ENCODE results near the gene AP2A2. TPM values are rescaled to one million over a fixed set of nuclear protein-coding genes. Genes with fewer than 3 reads are reported as not detected.

AP2A2 gene
- total RNA-seq (2021) (47.1 to 52.3 TPM (median 51.0 TPM) in 3 replicates), Bru-seq, nascent RNA (percentile 61 among the genes with signal in this experiment)
- long read RNA-seq, experiment 1, full-length matches to known transcripts, result 100 of 162 reads
- long read RNA-seq, experiment 1, partial matches to known transcripts, result 25 of 162 reads
- long read RNA-seq, experiment 1, other reads (novel, unspliced or antisense), result 37 of 162 reads
- long read RNA-seq, experiment 2, partial matches to known transcripts, result 27 of 61 reads
- long read RNA-seq, experiment 2, other reads (novel, unspliced or antisense), result 34 of 61 reads
- long read RNA-seq, experiment 3, partial matches to known transcripts, result 2 of 3 reads
- long read RNA-seq, experiment 3, other reads (novel, unspliced or antisense), result 1 of 3 reads

GRCh38 chr11:925496-926301 lies at the start of gene AP2A2:
Gene AP2A2, plus strand, starts transcription at chr11:925870. Its CDS starts 152 bp downstream, at chr11:926022.
- H3K4me1 Mint-ChIP-seq, result peaks cover 14% of the 10 kb centered on the region
- H3K9me3 Mint-ChIP-seq, result no peaks in the 10 kb centered on the region
- DNase-seq (ENCODE audit: low spot score) (peak; percentile 87), ATAC-seq (peak; percentile 67)
- peak within 1 kb of the TSS; percentile 84 for H3K4me3 Mint-ChIP-seq
- POLR2A ChIA-PET, result interaction anchor here (0.9 to 1.1 kb wide), 3 partner anchors 14 to 69 kb away, joined by 3 to 4 read pairs (median 4); no protein-coding TSS in a partner anchor
- CTCF ChIA-PET, result interaction anchor here (0.6 to 6.1 kb wide), 25 partner anchors 8 to 620 kb away, joined by 3 to 43 read pairs (median 4); partner anchors contain the start of genes CHID1, MUC2 and PNPLA2
- no peaks in the 10 kb centered on the region for H3K27me3 Mint-ChIP-seq (ENCODE audit: low read depth)
- H3K27ac Mint-ChIP-seq, result peak within 1 kb of the TSS; percentile 82; the same call in 1 of the 2 replicates
- no peaks in the 10 kb centered on the region for H3K36me3 Mint-ChIP-seq
- TF ChIP-seq CTCF (IDR thresholded peaks at IDR 0.05) (peak; percentile 64), ZNF281 (CRISPR knock-in tag; IDR thresholded peaks at IDR 0.05) (no peak), NR2C2 (CRISPR knock-in tag; IDR thresholded peaks at IDR 0.05) (no peak), STAT6 (CRISPR knock-in tag; conservative IDR thresholded peaks at IDR 0.05; ENCODE audit: low read depth) (0 out of 2 replicates have a peak, but pooled peaks have one; percentile 57), USF2 (CRISPR knock-in tag; IDR thresholded peaks at IDR 0.05) (peak; percentile 72), MLX (CRISPR knock-in tag; IDR thresholded peaks at IDR 0.05) (no peak; the same call in 1 of the 2 replicates), EMX1 (CRISPR knock-in tag; IDR thresholded peaks at IDR 0.05) (peak; percentile 87), ZNF121 (CRISPR knock-in tag; IDR thresholded peaks at IDR 0.05) (peak; percentile 40; the same call in 1 of the 2 replicates), E2F4 (CRISPR knock-in tag; IDR thresholded peaks at IDR 0.05; ENCODE audit: borderline replicate concordance, low read depth) (no peak), ZNF219 (CRISPR knock-in tag; IDR thresholded peaks at IDR 0.05; ENCODE audit: borderline replicate concordance) (no peak), AR (CRISPR knock-in tag; IDR thresholded peaks at IDR 0.05) (no peak), ATF2 (CRISPR knock-in tag; IDR thresholded peaks at IDR 0.05; ENCODE audit: borderline replicate concordance, low read depth) (no peak), SOX15 (CRISPR knock-in tag; IDR thresholded peaks at IDR 0.05) (no peak), CBFB (CRISPR knock-in tag; IDR thresholded peaks at IDR 0.05; ENCODE audit: low read depth) (peak; percentile 97), ZNF512 (CRISPR knock-in tag; IDR thresholded peaks at IDR 0.05; ENCODE audit: borderline replicate concordance) (no peak), SMAD3 (CRISPR knock-in tag; IDR thresholded peaks at IDR 0.05; ENCODE audit: borderline replicate concordance) (no peak)

Data from WTC11 (cell line).